ENCODE data around the gene CR1L. TPM values are rescaled to one million over a fixed set of nuclear protein-coding genes. Genes with fewer than 3 reads are reported as not detected.

The CR1L gene
- total and polyA plus RNA-seq, 2 donors (not counting 3 experiments of a cell fraction or from before 2014, with no cell fraction given), result not detected

DNA sequence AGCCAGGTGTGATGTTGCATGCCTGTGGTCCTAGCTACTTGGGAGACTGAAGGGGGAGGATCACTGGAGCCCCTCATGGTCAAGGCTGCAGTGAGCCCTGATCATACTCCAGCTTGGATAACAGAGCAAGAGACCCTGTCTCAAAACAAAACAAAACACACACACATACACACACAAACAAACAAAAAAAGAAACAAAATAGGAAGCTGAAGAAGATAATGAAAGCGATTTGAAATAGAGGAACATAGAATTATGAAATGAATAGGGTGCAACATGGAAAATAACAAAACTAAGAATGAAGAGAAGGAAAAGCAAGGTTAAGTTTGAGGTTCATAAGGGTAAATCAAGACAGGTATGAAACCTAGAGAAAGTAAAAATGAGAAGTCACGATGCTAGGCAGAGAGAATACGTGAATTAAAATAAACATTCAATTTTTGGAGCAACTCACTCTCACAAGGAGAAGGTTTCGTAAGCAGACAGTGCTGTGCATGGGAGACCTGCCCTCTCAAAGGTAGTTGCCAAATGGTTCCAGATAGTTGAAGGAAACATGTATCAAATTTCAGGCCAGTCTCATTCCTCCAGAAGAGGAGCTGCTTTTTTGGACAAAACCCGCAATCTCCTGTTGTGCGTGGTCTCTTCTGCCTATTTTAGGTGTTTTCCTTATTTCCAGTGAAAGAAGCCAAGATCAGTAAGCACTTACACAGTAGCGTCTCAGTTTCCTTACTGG lies 110.2 kb downstream of the CR1L start:
- no peaks in the 10 kb centered on the region for H3K9me1 ChIP-seq (replicated peaks; ENCODE audit: control insufficient read depth, extremely low read depth, insufficient read depth, low read length)
- no peak overlapping the region for H3K4me3 ChIP-seq (replicated peaks in 1 of 3; ENCODE audit: insufficient read depth in 1 of 3, low read depth in 1 of 3, low read length in 3 of 3)
- no peak overlapping the region for H3K4me2 ChIP-seq (ENCODE audit: insufficient read depth, low read length)
- H2AFZ ChIP-seq (ENCODE audit: low read depth, low read length), result no peak overlapping the region
- FAIRE-seq (no peak), DNase-seq (ENCODE audit: low read depth, low spot score) (no peak)
- peaks cover 65% of the 10 kb centered on the region for H3K79me2 ChIP-seq (ENCODE audit: control insufficient read depth, insufficient read depth, low read length)
- peaks cover 28% of the 10 kb centered on the region for H3K4me1 ChIP-seq (ENCODE audit: control insufficient read depth, extremely low read depth, insufficient read depth, low read length)
- POLR2A ChIA-PET, result no interaction called here
- no peaks in the 10 kb centered on the region for H3K9me3 ChIP-seq (replicated peaks; ENCODE audit: control insufficient read depth, insufficient read depth, low read length)
- H3K27me3 ChIP-seq (ENCODE audit: control insufficient read depth in 2 of 2, insufficient read depth in 2 of 2, low read length in 2 of 2), result no peaks in the 10 kb centered on the region
- peaks cover 9% of the 10 kb centered on the region for H4K20me1 ChIP-seq (replicated peaks; ENCODE audit: control insufficient read depth, extremely low read depth, insufficient read depth, low read length)
- no peak overlapping the region for H3K9ac ChIP-seq (replicated peaks; ENCODE audit: extremely low read depth, insufficient read depth, low read length)
- peaks cover 4 to 9% of the 10 kb centered on the region in 2 experiments for H3K36me3 ChIP-seq (ENCODE audit: control insufficient read depth in 2 of 2, extremely low read depth in 1 of 2, insufficient read depth in 2 of 2, low read length in 2 of 2)
- intact Hi-C loops (cut with micrococcal nuclease) (loop anchor here (5.0 to 10.0 kb wide), 2 partner anchors 470 to 482 kb away; no protein-coding TSS in a partner anchor), dilution Hi-C loops (cut with MboI; ENCODE audit: extremely low pct_ligation_motif_present, low sequenced_read_pairs) (no loop called here)
- no TSS peak for BruUV-seq (replicated peaks)
- CTCF ChIA-PET, result interaction anchor here (1.0 kb wide), 2 partner anchors 21 to 42 kb away, joined by 3 to 5 read pairs; no protein-coding TSS in a partner anchor
- no peak overlapping the region for H3K27ac ChIP-seq (ENCODE audit: insufficient read depth, low read depth, low read length)
- TF ChIP-seq JUN (IDR thresholded peaks at IDR 0.05; ENCODE audit: borderline replicate concordance, insufficient read depth, insufficient read length, low read depth) (no peak), CTCF (IDR thresholded peaks at IDR 0.05; ENCODE audit: extremely low read depth in 1 of 2, insufficient read depth in 1 of 2, low read depth in 1 of 2, low read length in 2 of 2) (no peak), MYC (IDR thresholded peaks at IDR 0.05; ENCODE audit: low read depth, low read length) (no peak), POLR2A (IDR thresholded peaks at IDR 0.05; ENCODE audit: low read depth, low read length) (no peak), FOS (IDR thresholded peaks at IDR 0.05; ENCODE audit: borderline replicate concordance, insufficient read depth, low read length) (no peak), MAX (IDR thresholded peaks at IDR 0.05; ENCODE audit: insufficient read depth, insufficient read length) (no peak), GATA2 (IDR thresholded peaks at IDR 0.05; ENCODE audit: insufficient read depth, insufficient read length, low read depth, low read length) (no peak), EZH2 (IDR thresholded peaks at IDR 0.05; ENCODE audit: borderline replicate concordance, low read depth, low read length, severe bottlenecking) (no peak), POLR2AphosphoS5 (IDR thresholded peaks at IDR 0.05; ENCODE audit: insufficient read depth, low read depth, low read length) (no peak)

Data from endothelial cell of umbilical vein (primary cell).